Dermis blood vessel endothelial cell (primary cell): Measurements from ENCODE around the gene DOCK1. TPM values are rescaled to one million over a fixed set of nuclear protein-coding genes. Genes with fewer than 3 reads are reported as not detected.

ENCODE experiments used
- DNase-seq: peaks from one replicate; pipeline ENCODE4 v3.0.0; 2010
- total RNA-seq: library from RNA; depleted of rRNA; stranded (reverse); fragments of >200 nt; gene quantifications from 2 replicates; pipeline ENCODE4 v1.2.3, GENCODE V29; 2014

DOCK1 gene
- total RNA-seq, 1 donor from 2014 or later: 124 TPM

DNA sequence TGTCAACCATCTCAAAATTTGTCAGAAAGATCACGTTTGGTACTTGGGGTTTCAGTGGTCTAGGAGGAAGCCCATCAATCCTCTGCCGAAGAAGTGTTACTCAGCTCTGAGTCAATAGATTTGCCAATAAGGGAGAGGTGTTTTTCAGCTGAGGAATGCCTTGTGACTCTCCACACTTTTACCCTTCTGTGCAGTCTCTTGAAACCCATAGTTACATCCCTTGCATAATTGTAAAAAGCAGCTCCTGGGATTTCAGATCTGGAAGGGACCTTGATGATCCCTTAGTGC lies 243.6 kb downstream of the DOCK1 start:
- peak; percentile 51 for DNase-seq

DNA sequence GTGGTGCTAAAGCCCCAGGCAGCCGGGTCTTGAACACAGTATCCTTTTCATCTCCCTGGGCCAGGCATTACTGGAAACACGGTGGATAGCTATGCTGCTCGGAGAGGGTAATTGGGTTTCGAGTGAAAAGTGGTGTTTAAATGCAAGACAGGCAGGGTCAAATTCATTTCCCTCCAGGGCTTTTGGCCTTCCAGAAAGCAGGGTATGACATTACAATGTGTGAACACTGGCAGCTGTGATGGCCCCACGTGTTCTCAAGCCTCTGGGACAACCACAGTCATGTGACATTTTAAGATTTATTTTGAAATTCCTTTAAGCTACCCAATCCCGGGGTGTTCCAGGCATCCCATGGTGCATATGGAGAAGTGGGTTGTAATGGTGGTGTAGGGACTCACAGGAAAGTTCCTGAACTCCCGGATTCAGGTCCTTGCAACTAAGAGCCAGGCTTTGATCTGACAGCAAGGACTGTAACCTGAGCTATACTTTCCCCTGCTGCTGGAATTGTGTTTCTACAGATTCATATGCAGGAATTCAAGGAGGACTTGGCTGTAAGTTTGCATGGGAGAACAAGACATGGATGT lies 244.4 kb downstream of the DOCK1 start:
- DNase-seq: no peak

DNA sequence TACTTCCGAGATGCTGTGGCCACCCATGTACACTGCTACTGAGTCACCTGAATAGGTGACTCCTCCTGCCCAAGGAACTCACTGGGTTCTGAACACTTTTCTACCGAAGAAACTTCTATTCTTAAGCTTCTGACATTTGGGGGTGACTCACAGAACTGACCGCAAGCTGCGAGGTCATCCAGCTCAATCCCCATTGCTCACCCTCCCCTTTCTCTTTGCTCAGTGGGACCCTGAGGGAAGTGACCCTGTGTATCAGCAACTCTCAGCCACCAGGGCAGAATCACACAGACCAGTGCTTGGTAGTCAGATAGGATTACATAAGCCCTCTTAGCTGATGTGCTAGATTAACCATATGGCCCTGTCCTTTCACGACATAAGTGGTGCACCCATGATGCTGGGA lies 244.9 kb downstream of the DOCK1 start:
- DNase-seq: peak; percentile 20

DNA sequence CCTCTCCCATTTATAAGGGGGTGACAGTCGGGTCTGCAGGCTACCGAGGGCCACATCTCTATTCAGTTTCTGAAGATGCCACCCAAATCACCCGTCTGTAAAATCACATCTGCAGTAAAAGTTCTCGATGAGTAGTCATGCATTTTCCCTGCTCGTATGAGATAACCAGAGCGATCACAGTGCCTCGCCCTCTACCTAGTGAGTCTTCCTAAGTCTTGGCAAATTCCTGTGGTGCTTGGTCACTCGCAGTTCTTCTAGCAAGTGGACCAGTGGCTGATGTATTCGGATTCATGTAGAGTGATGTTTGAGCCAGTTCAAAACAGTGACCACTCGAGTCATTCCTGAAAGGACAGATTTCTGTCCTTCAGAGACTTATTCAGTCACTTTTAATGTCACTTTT lies 246.3 kb downstream of the DOCK1 start:
- no peak for DNase-seq

DNA sequence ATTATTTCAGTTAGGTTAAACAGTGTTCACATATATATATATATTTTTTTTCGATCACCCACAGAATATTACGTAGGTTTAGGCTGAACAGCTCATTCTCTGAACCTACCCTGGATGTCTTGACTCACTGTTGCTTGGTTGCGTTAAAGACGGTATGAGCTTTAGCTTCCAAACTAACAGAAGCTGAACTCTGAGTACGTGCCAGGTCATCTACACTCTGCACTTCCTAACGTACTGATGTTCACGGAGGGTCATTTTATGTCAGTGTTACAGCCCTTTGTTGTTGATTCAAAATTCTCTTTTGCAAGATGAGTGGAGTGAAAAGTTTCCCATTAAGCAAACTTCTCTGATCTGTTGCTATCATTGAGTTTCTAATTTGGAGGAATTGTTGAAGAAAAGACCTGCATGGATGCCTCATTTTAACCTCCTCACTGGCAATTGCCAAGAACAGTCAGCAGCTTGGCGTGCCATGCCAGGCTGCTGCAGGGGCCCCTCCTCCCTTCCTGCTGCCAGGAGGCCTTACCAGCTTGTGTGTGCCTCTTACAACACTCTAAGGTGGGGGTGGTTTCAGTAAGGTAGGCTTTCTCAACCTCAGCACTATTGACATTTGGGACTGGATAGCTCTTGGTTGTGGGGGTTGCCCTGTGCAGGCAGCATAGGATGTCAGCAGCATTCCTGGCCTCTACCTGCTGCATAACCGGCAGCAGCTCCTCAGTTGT lies 246.9 kb downstream of the DOCK1 start:
- DNase-seq: no peak

DNA sequence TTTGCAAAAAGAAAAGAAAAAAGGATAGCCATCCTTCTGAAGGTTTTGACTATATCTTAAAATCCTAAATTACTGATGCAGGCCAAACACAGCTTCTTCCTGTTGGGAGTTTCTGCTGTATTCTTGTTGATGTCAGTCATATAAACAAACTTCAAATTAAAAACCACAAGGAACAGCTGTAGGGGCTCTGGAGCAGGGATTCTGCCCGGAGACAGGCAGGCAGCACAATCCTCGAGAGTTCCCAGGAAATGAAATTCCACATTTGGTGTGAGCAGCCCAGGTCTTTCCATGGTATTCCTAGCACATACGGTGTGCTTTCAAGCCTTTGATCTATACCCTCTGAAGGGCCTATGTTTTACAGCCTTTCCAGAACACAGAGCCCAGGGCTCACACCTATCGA lies 248.0 kb downstream of the DOCK1 start:
- no peak for DNase-seq

DNA sequence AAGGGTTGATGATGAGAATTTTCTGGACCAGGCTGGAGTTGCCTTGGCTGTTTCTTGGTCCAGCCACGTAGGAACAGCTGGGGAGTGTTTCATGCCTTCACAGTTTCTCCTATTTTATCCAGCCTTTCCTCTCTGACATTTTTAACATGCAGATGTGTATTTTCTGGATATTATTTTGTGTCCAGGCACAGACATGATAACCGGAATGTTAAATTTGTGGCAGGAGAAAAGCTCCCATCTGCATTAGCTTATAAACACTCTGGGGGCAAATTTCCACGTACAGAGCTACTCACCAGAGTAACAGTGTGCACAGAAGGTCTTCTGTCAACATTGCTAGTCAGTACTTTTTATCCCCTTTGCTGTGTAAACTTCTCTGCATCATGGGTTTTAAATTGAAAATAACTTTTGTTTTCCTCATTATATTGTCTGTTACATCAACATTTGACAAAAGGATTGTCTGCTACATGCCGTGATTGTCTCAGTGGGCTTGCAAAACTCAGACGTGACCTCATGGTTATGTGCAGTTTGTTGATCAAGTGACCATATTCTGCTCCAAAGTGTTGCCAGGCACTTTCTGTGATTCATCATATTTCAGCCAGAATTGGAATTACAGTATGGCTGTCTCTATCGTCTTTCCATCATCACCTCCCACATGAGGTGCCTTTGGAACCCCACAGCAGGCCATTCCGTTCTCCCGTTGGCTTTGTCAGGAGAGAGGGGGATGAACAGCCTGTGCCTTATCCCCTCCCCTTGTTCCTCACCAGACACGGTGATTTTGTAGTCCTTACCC lies 249.8 kb downstream of the DOCK1 start:
- DNase-seq: no peak

DNA sequence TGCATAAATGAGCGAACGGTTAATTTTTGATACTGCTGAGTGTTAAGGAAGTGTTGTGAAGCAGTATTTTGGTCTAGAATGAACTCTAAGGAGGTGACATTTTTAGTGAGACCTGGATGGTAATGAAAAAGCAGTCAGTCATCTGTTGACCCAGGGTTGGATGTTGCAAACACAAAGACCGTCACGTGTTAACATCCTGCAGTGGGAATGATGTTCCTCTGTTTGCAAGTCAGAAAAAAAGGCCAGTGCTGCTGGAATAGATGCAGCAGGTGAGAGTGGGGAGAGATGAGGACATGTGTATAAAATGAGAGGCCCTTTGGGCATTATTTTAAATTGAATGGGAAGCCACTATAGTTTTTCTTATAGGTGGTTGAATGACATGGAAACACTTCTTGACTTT lies 251.9 kb downstream of the DOCK1 start:
- DNase-seq: no peak

DNA sequence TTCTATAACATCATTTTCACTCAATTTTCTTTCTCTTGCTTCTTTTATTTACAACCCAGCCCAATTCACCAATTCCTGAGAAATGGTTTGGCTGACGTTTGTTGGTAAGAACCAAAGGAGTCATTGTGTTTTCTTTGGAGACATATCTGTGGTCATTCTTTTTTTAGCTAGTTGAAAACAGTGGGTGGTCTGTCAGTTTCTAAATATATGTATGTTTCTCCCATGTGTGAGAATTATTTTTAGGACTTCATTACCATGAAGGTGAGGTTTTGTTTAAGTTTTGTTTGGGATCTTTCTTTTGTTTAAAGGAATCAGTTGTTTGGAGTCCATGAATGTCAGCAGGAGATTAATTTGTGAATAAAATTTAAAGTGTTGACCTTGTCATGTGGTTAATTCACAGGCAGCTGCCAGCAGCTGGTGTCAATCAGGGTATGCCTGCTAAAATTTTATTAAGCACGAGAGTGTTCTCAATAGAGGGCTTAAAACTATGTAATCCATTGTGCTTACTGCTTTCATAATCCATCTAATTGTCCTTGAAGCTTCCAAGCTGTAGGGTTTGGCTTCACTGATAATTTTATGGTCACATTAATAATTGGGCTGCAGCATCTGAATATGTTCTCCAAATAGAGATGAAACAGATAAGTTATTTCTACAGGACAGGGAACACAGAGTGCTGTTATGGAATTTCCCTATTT lies 252.4 kb downstream of the DOCK1 start:
- no peak for DNase-seq

DNA sequence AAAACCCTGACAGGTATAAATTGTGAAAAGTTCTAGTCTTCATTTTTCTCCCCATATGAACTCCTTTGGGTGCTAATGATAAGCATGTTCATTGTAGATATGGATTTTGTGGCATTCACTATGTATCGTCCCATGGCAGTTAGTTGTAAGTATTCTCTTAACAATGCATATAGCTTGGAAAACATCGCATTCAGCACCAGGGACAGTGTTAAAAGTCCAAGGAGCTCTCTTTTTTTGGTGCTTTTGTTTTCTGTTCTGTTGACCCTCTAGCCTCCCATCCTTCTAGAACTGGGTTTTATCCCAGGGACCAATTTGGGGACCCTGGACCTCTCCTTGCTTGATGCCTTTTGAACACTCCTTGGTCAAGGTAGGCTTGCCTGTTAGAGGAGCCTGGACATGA lies 253.4 kb downstream of the DOCK1 start:
- no peak for DNase-seq

DNA sequence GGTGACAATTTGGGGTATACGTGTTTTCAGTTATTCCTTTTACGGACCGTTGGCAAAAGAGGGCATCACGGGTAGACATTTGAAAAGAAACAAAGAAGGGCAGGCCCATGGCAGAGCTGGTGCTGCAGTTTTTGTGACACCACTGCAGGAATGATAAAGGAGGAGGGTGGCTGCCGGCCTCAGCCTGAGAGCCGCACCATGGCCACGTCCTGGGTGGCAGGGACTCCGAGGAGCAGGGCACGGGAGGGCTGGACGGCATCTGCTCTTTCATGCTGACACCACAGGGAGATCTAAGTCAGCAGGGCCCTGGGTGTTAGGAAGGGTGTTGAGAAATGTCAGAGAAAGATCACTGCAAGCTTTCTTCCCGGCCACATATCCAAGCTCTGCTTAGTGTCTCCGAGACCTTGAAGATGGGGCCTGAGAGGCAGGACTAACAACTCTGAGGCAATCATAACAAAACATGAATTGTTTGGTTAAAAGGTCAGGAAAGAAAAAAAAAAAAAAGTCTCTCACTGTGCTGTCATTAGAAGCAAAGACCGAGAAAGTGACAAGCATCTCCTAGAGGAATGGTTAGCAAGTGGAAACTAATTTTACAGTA lies 254.5 kb downstream of the DOCK1 start:
- no peak for DNase-seq

DNA sequence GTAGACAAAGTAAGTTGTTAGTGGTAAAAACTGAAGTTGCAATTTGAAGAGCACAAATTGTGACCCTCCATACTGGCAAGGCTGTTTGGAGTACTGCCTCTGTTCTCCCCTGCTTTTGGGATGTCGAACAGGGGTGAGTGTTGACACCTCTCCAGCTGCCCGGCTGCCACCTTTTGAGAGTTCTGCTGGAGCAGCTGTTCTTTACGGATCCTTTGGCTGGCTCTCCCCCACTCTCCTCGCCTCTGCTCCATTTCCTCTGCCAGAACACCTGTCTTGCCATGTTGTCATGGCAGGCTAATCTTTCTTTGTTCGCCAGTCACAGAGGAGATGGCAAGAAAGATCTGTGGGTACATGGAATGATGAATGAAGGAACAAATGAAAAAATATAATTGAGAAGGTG lies 256.3 kb downstream of the DOCK1 start:
- no peak for DNase-seq

DNA sequence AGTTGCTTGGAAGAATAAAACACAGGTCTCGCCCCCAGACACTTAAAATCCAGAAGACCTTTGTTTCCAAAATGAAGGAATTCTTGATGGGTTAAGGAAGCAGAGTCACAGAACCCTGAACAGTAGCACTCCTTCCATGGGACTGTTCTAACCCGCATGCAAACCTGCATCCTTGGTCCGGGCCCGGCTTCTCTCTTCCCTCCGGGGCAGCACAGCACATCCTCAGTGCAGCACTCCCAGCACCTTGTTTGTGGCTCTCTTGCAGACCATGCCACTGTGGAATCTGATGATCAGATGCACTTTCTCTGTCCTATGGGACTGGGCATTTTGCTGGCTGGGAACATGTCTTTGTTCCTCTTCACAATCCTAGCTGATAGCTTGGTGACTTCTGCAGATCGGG lies 257.6 kb downstream of the DOCK1 start:
- no peak for DNase-seq

DNA sequence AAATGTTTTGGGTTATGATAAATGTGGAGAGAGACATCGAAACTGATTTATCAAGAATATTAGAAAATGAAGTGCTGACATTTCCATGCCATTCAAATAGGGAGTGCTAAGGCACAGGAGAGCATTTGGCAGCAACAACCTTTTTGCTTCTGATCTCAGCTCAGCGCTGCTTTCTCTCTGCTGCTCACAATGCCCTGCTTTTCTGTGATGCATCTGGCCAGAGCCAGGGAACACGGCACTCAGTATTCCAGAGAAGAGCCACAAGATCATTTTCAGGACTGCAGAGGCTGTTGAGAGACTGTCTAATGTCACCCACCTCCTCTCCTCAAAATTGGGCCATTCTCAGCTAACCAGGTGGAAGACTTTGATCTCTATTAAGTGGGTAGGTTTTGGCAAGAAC lies 263.0 kb downstream of the DOCK1 start:
- DNase-seq: no peak

DNA sequence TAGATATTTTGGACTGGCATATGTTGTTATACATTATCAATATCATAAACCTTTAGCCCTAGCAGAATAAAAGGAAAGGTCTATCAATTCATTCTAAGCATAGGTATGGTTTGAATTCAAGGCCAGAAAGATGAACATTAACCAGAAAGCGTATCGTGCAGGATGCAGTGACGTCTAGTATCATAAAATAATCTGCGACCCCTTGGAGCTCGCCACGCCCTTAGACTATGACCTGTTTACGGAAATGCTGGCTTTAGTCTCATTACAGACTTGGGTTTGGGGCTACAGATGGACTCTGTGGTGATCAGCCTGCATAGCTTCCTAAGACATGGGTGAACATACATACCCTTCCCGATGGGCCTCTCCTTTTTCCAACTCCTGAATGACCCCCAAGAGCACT lies 269.6 kb downstream of the DOCK1 start:
- no peak for DNase-seq

DNA sequence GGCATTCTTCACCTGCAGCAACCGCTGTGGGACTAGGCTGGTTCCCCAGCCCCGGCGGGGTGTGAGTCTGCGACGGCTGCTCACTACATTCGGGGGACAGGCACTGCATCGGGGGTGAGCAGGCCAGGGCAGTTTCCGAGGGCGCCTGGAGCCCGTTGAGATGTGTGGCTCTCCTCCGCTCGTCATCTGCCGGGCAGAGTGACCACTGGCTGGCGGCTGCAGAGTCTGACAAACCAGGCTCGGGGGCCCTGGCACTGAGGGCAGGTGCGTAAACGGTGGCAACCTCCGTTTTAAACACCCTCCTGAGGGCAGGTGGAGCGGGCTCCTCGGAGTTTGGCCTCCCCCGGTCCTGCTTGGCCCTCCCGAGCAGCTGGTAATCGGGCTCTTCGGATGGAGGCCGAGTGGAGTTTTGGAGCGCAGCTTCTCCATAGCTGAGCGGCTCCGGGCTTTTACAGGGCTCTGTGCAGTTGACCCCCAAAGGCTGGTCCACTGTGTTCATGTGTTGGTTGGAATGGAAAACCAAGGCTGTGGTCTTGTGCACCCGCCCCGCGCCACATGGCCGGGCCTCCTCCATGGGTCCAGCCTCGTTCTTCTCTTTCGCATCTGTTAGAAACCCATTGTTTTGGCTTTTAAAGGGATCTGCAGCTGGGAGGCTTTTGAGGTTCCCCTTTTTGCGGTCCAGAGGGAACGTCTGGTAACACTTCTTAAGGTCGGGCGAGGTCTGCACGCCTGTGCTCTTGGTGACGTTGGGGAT lies 270.3 kb downstream of the DOCK1 start:
- no peak for DNase-seq

DNA sequence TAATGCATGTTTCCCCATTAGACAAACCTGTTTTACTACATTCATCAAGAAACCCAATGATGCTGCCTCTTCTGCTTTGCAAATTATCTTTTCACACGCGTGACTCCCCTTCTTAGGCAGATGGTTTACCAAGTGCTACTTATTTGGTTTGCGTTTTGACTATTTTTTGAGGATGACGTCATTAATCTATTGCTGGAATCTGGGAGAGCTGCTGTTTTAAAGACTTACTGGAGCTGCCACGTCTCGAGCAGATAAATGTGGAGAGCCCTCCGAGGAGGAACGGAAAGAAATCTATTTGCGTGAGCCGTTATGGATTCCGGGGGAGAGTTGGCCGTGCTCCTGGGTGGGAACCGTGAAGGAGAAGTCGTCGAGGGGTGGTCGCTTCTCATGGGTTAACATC lies 271.4 kb downstream of the DOCK1 start:
- no peak for DNase-seq

DNA sequence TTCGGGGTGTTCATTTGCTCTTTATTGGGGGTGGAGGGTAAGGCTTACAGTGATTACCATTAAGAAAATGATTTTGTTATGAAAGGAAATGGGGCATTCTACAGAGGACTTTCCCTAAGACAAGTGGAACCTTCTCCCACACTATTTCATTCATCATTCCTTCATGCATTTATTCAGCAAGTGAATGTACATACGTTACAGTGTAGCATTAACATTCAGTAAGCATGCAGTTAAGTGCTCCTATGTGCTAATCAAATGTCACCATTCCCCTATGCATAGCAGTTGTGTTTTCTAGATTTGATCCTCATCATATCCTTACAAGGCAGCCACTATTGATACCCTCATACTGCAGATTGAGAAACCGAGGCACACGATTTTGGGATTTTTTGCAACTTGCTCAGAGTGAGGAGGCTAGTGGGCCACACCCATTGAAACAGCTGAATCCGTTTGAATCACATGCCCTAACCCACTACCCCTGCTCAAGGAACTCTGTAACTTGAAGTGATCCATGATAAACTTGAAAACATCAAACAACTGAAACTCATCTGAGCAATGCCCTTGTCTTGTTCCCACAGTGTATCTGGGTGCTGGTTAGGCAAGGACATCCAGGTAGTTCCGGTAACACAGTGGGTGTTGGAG lies 274.5 kb downstream of the DOCK1 start:
- no peak for DNase-seq

DNA sequence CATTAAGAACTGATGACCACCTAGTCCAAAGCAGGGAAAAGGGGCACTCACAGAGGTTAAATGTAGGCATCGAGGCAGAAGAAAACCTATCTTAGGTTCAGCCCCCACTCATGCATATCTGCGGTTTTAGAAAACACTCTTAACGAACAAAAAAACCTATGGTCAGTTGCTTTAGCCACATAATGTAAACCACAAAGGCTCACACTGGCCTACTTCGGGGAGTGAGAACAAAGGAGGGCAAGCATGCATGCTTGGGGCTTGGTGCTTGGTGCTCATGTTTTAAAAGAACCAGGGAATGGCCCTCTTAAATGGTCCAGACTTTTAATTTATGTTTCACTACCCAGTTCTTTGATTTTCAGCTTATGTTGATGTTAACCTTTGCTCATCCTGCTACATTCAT lies 276.9 kb downstream of the DOCK1 start:
- no peak for DNase-seq

DNA sequence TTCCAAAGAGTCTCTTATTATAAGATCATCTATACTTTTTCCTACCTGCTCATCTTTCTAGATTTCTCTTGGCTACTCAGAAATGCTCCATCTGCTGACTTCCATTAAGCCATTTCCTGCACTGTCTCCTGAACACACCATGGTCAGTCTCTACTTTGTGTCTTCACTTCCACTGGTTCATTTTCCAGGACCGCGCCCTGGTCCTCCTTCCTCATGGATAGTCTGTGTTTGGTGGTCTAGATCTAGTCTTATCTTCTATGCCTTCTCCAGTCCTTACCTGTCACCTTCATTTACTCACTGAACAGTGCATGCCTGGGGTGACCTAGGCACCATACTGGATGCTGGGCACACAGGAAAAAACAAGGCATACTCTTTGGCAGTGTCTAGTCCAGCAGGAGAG lies 279.4 kb downstream of the DOCK1 start:
- DNase-seq: no peak

DNA sequence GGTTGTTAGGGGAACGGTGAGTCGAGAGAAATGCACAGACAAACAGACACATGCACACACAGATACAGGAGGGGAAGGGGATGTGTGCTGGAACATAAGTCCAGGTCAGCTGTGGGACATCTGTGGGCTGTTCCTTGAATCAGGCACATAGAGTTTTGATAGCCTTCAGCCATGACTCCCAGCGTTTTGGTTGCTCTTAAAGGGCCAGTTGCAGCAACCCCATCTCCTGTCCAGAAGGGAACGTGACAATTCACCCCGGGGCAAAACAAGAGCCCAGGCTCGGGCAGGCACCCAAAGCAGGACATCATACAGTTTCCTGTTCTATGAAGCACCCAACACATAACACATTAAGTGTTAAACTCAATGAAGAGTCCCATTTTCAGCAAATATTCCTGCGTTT lies 281.6 kb downstream of the DOCK1 start:
- DNase-seq: no peak

DNA sequence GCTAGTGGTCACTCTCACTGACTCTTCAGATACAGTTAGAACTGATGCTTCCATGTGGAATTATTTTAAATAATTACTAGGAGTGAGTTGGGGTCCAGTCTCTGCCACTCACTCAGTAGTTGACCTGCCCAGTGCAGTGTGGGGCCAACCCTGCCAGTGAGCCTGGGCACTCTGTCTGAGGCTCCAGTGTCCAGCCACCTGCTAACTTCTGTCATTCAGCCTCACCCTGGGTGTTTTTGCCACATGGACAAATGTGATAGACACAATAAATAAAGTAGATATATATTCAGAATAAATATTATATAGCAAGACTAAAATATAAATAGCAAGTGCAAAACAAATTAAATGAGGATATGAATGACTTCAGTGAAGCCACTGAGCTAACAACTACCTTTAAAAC lies 284.0 kb downstream of the DOCK1 start:
- DNase-seq: no peak
